ENCODE results near the gene GPD2. TPM values are rescaled to one million over a fixed set of nuclear protein-coding genes. Genes with fewer than 3 reads are reported as not detected.

GPD2 gene
- total RNA-seq, 1 experiment from 2014 or later: 58.3 TPM

GRCh38 chr2:156435396-156435717 is 822 bp upstream of the GPD2 start:
- no TSS peak for BruUV-seq (replicated peaks)
- Histone ChIP-seq H3K4me3 (ENCODE audit: low read depth, low read length) (peak overlapping the region; percentile 48), H3K36me3 (ENCODE audit: control insufficient read depth, insufficient read depth, low read length) (no peaks in the 10 kb centered on the region), H3K27me3 (replicated peaks; ENCODE audit: control insufficient read depth, insufficient read depth, low read length) (no peaks in the 10 kb centered on the region), H3K9me3 (no peaks in the 10 kb centered on the region), H3K4me1 (peaks cover 33% of the 10 kb centered on the region)
- Mint-ChIP-seq H3K4me3 (ENCODE audit: unreplicated experiment) (peak overlapping the region; percentile 90), H3K9me3 (ENCODE audit: unreplicated experiment) (no peaks in the 10 kb centered on the region), H3K27me3 (ENCODE audit: insufficient read depth, unreplicated experiment) (no peaks in the 10 kb centered on the region), H3K27ac (ENCODE audit: unreplicated experiment) (peak overlapping the region; percentile 83), H3K4me1 (ENCODE audit: low read depth, unreplicated experiment) (peaks cover 17% of the 10 kb centered on the region), H3K36me3 (ENCODE audit: insufficient read depth, unreplicated experiment) (peaks cover 12% of the 10 kb centered on the region)
- DNase-seq: no peak
- TF ChIP-seq, protein P1, sequence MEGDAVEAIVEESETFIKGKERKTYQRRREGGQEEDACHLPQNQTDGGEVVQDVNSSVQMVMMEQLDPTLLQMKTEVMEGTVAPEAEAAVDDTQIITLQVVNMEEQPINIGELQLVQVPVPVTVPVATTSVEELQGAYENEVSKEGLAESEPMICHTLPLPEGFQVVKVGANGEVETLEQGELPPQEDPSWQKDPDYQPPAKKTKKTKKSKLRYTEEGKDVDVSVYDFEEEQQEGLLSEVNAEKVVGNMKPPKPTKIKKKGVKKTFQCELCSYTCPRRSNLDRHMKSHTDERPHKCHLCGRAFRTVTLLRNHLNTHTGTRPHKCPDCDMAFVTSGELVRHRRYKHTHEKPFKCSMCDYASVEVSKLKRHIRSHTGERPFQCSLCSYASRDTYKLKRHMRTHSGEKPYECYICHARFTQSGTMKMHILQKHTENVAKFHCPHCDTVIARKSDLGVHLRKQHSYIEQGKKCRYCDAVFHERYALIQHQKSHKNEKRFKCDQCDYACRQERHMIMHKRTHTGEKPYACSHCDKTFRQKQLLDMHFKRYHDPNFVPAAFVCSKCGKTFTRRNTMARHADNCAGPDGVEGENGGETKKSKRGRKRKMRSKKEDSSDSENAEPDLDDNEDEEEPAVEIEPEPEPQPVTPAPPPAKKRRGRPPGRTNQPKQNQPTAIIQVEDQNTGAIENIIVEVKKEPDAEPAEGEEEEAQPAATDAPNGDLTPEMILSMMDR (IDR thresholded peaks at IDR 0.05; ENCODE audit: insufficient read depth in 1 of 2, low read depth in 1 of 2, low read length in 1 of 2, severe bottlenecking in 1 of 2, unreplicated experiment in 1 of 2): no peak
- CTCF ChIA-PET: interaction anchor here (0.6 to 1.0 kb wide), 2 partner anchors 35 to 101 kb away, joined by 3 read pairs; no protein-coding TSS in a partner anchor
- intact Hi-C loops (cut with micrococcal nuclease; ENCODE audit: unreplicated experiment): loop anchor here (1.0 to 5.0 kb wide), 5 partner anchors 30 to 100 kb away; no protein-coding TSS in a partner anchor
- POLR2A ChIA-PET: interaction anchor here (0.6 to 1.4 kb wide), 2 partner anchors 11 to 30 kb away, joined by 3 to 7 read pairs; no protein-coding TSS in a partner anchor

DNA sequence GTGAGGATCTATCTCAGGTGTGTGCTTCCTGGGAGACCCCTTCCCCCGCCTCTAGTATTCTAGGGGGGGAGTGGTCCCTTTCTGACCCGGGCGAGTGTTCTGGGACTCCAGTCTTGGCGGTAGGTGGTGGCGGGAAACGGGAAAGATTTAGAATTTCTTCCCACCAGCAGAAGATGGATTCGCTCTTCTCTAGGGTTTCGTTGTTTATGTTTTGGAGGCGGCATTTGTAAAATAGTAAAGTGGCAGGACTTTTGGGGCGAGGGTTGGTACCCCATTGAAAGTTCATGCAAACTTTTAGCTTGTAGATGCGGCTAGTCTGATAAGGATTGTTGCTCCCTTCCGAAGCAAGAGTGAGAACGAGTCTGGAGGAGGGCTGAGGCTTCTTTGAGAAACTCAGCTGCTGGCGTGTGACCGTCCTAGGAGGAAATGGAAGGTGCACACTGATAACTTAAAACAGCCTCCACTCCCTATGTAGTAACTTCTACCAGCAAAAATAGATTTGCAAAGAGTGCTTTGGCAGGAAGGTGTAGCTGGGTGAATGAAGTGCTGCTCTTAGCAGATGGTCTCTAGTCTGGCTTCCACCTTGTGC is 412 bp downstream of the GPD2 start:
- TF ChIP-seq, protein P1 (IDR thresholded peaks at IDR 0.05; ENCODE audit: insufficient read depth in 1 of 2, low read depth in 1 of 2, low read length in 1 of 2, severe bottlenecking in 1 of 2, unreplicated experiment in 1 of 2): no peak

GRCh38 chr2:156437272-156437930 is 1.2 kb downstream of the GPD2 start:
- H3K4me1 ChIP-seq: peaks cover 20% of the 10 kb centered on the region
- no TSS peak for BruUV-seq (replicated peaks)
- peak overlapping the region; percentile 90 for H3K4me3 Mint-ChIP-seq (ENCODE audit: unreplicated experiment)
- H3K4me3 ChIP-seq (ENCODE audit: low read depth, low read length): peak overlapping the region; percentile 48
- intact Hi-C loops (cut with micrococcal nuclease; ENCODE audit: unreplicated experiment): loop anchor here (2.0 to 5.0 kb wide), 2 partner anchors 75 to 151 kb away; no protein-coding TSS in a partner anchor
- ChIA-PET CTCF (no interaction called here), POLR2A (interaction anchor here (0.6 kb wide), 1 partner anchor 104 kb away, joined by 3 read pairs; no protein-coding TSS in a partner anchor)
- no peaks in the 10 kb centered on the region for H3K9me3 ChIP-seq
- TF ChIP-seq, protein P1 (IDR thresholded peaks at IDR 0.05; ENCODE audit: insufficient read depth in 1 of 2, low read depth in 1 of 2, low read length in 1 of 2, severe bottlenecking in 1 of 2, unreplicated experiment in 1 of 2): no peak
- no peak for DNase-seq
- no peaks in the 10 kb centered on the region for H3K27me3 Mint-ChIP-seq (ENCODE audit: insufficient read depth, unreplicated experiment)
- H3K9me3 Mint-ChIP-seq (ENCODE audit: unreplicated experiment): no peaks in the 10 kb centered on the region
- H3K36me3 ChIP-seq (ENCODE audit: control insufficient read depth, insufficient read depth, low read length): no peaks in the 10 kb centered on the region
- H3K27ac Mint-ChIP-seq (ENCODE audit: unreplicated experiment): peak overlapping the region; percentile 83
- peaks cover 18% of the 10 kb centered on the region for H3K36me3 Mint-ChIP-seq (ENCODE audit: insufficient read depth, unreplicated experiment)
- H3K4me1 Mint-ChIP-seq (ENCODE audit: low read depth, unreplicated experiment): peaks cover 17% of the 10 kb centered on the region
- H3K27me3 ChIP-seq (replicated peaks; ENCODE audit: control insufficient read depth, insufficient read depth, low read length): no peaks in the 10 kb centered on the region

More for the DNA sequence above, 412 bp downstream of the GPD2 start:
- Mint-ChIP-seq H3K4me3 (ENCODE audit: unreplicated experiment) (peak overlapping the region; percentile 90), H3K27me3 (ENCODE audit: insufficient read depth, unreplicated experiment) (no peaks in the 10 kb centered on the region), H3K27ac (ENCODE audit: unreplicated experiment) (peak overlapping the region; percentile 83), H3K36me3 (ENCODE audit: insufficient read depth, unreplicated experiment) (peaks cover 18% of the 10 kb centered on the region), H3K4me1 (ENCODE audit: low read depth, unreplicated experiment) (peaks cover 17% of the 10 kb centered on the region), H3K9me3 (ENCODE audit: unreplicated experiment) (no peaks in the 10 kb centered on the region)
- BruUV-seq (replicated peaks): TSS peak; percentile 61
- Histone ChIP-seq H3K9me3 (no peaks in the 10 kb centered on the region), H3K4me3 (ENCODE audit: low read depth, low read length) (peak overlapping the region; percentile 48), H3K27me3 (replicated peaks; ENCODE audit: control insufficient read depth, insufficient read depth, low read length) (no peaks in the 10 kb centered on the region), H3K4me1 (peaks cover 20% of the 10 kb centered on the region), H3K36me3 (ENCODE audit: control insufficient read depth, insufficient read depth, low read length) (no peaks in the 10 kb centered on the region)
- intact Hi-C loops (cut with micrococcal nuclease; ENCODE audit: unreplicated experiment): loop anchor here (1.0 to 5.0 kb wide), 3 partner anchors 29 to 152 kb away; no protein-coding TSS in a partner anchor
- POLR2A ChIA-PET: interaction anchor here (0.6 kb wide), 2 partner anchors 28 to 105 kb away, joined by 3 read pairs; no protein-coding TSS in a partner anchor
- CTCF ChIA-PET: no interaction called here
- no peak for DNase-seq

Measured in Caco-2 (cell line).